NCI-H226 (cell line): ENCODE results near the gene MYLK4.

Experiments
- DNase-seq: peaks from one replicate; pipeline ENCODE4 v3.0.0-alpha.2; 2015

Gene MYLK4

GRCh38 chr6:2624177-2624576 lies 126.5 kb downstream of the MYLK4 start:
- DNase-seq: no peak

DNA sequence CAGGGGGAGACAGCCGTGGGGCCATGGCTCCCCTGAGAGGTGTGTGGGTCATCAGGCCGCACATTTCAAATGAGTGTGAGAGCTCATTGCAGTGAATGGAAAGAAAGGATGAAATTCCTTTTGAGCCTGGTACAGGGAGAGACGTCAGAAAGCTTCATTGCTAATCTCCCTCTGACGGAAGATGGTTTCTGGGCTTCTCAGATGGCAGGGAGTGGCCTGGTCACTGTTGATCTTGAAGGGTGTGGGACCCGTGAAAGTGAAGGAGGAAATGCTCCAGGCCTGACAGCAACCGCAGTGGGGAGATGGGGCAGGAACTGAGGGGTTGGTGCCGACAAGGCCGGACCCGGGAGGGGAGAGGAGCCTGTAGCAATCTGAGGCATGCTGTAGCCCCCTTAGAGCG lies 127.4 kb downstream of the MYLK4 start:
- DNase-seq: no peak

- DNase-seq: no peak
Observed at GRCh38 chr6:2622671-2623070, 128.1 kb downstream of the MYLK4 start.

- no peak for DNase-seq
Observed at GRCh38 chr6:2619651-2620050, 131.1 kb downstream of the MYLK4 start.

DNA sequence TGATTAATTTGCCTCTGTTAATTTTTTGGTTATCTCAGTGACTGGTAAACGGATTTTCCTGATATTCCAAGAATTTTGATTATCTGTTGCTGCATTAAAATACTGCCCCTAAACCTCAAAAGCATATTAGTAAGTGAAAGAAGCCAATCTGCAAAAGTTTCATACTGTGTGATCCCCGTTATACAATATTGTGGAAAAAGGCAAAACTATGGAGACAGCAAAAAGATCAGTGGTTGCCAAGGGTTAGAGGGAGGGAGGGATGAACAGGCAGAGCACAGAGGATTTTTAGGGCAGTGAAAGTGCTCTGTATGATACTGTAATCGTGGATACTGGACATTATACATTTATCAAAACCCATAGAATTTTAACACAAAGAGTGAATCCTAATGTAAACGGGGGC lies 133.0 kb downstream of the MYLK4 start:
- DNase-seq: no peak

- no peak for DNase-seq
Observed at GRCh38 chr6:2616811-2617210, 133.9 kb downstream of the MYLK4 start.

DNA sequence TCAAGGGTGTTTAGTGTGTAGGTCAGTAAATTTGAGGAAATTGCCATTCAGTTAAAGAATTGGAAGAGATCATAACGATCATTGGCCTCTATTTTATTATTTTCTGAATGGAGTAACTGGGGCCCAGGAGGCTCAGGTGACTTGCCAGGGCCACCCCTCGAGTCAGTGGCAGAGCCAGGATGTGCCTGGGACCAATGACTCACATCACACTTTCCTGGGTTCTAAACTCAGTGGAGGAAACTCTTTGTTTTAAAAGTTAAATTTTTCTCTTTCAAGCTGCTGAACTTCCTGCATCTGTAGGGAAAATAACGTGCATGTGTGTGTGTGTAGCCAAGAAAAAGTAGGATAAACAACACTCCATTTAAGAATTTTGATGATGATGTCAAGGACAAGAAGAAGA lies 135.5 kb downstream of the MYLK4 start:
- no peak for DNase-seq

- no peak for DNase-seq
Observed at GRCh38 chr6:2614846-2615245, 135.9 kb downstream of the MYLK4 start.

DNA sequence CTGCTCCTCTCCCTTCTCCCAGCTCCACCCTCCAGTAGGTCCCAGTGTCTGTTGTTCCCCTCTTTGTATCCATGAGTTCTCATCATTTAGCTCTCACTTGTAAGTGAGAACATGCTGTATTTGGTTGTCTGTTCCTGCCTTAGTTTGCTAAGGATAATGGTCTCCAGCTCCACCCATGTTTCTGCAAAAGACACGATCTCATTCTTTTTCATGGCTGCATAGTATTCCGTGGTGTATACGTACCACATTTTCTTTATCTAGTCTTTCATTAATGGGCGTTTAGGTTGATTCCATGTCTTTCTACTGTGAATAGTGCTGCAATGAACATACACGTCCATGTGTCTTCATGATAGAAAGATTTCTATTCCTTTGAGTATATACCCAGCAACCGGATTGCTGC lies 136.6 kb downstream of the MYLK4 start:
- DNase-seq: no peak
